ENCODE results near the gene LEP.

The LEP gene

DNA sequence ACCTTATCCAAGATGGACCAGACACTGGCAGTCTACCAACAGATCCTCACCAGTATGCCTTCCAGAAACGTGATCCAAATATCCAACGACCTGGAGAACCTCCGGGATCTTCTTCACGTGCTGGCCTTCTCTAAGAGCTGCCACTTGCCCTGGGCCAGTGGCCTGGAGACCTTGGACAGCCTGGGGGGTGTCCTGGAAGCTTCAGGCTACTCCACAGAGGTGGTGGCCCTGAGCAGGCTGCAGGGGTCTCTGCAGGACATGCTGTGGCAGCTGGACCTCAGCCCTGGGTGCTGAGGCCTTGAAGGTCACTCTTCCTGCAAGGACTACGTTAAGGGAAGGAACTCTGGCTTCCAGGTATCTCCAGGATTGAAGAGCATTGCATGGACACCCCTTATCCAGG, 13.4 kb downstream of the LEP start:
- Histone ChIP-seq H3K36me3 (ENCODE audit: insufficient read depth, low read depth, low read length) (no peaks in the 10 kb centered on the region), H3K9ac (ENCODE audit: low read depth, low read length) (no peak overlapping the region), H3K27me3 (ENCODE audit: insufficient read depth, low read length) (no peaks in the 10 kb centered on the region), H3K27ac (ENCODE audit: low read length) (no peak overlapping the region), H3K9me3 (ENCODE audit: insufficient read depth, low read depth, low read length) (no peaks in the 10 kb centered on the region), H3K4me3 (ENCODE audit: low read length) (no peak overlapping the region), H3K4me1 (ENCODE audit: insufficient read depth, low read length) (peaks cover 4% of the 10 kb centered on the region)

DNA sequence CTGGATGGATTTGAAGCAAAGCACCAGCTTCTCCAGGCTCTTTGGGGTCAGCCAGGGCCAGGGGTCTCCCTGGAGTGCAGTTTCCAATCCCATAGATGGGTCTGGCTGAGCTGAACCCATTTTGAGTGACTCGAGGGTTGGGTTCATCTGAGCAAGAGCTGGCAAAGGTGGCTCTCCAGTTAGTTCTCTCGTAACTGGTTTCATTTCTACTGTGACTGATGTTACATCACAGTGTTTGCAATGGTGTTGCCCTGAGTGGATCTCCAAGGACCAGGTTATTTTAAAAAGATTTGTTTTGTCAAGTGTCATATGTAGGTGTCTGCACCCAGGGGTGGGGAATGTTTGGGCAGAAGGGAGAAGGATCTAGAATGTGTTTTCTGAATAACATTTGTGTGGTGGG, 14.2 kb downstream of the LEP start:
- no peaks in the 10 kb centered on the region for H3K27me3 ChIP-seq (ENCODE audit: insufficient read depth, low read length)
- no peak overlapping the region for H3K9ac ChIP-seq (ENCODE audit: low read depth, low read length)
- no peak overlapping the region for H3K4me3 ChIP-seq (ENCODE audit: low read length)
- no peak overlapping the region for H3K27ac ChIP-seq (ENCODE audit: low read length)
- H3K4me1 ChIP-seq (ENCODE audit: insufficient read depth, low read length): peaks cover 11% of the 10 kb centered on the region
- H3K36me3 ChIP-seq (ENCODE audit: insufficient read depth, low read depth, low read length): no peaks in the 10 kb centered on the region
- H3K9me3 ChIP-seq (ENCODE audit: insufficient read depth, low read depth, low read length): no peaks in the 10 kb centered on the region

DNA sequence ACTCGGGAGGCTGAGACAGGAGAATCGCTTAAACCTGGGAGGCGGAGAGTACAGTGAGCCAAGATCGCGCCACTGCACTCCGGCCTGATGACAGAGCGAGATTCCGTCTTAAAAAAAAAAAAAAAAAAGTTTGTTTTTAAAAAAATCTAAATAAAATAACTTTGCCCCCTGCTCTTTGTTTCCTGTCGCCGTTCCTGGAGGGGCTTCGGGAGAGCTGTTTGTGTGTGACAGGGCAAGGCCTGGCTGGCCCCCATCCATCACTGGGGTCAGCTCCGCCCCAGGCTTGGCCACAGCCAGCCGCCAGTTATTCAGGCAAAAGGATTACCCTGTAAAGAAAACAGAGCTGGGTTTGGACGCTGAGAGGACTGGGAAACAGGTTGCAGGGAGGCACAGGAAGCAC, 16.4 kb downstream of the LEP start:
- no peak overlapping the region for H3K4me3 ChIP-seq (ENCODE audit: low read length)
- H3K36me3 ChIP-seq (ENCODE audit: insufficient read depth, low read depth, low read length): no peaks in the 10 kb centered on the region
- H3K27me3 ChIP-seq (ENCODE audit: insufficient read depth, low read length): no peaks in the 10 kb centered on the region
- H3K9ac ChIP-seq (ENCODE audit: low read depth, low read length): no peak overlapping the region
- H3K4me1 ChIP-seq (ENCODE audit: insufficient read depth, low read length): peaks cover 11% of the 10 kb centered on the region
- H3K27ac ChIP-seq (ENCODE audit: low read length): no peak overlapping the region
- no peaks in the 10 kb centered on the region for H3K9me3 ChIP-seq (ENCODE audit: insufficient read depth, low read depth, low read length)

DNA sequence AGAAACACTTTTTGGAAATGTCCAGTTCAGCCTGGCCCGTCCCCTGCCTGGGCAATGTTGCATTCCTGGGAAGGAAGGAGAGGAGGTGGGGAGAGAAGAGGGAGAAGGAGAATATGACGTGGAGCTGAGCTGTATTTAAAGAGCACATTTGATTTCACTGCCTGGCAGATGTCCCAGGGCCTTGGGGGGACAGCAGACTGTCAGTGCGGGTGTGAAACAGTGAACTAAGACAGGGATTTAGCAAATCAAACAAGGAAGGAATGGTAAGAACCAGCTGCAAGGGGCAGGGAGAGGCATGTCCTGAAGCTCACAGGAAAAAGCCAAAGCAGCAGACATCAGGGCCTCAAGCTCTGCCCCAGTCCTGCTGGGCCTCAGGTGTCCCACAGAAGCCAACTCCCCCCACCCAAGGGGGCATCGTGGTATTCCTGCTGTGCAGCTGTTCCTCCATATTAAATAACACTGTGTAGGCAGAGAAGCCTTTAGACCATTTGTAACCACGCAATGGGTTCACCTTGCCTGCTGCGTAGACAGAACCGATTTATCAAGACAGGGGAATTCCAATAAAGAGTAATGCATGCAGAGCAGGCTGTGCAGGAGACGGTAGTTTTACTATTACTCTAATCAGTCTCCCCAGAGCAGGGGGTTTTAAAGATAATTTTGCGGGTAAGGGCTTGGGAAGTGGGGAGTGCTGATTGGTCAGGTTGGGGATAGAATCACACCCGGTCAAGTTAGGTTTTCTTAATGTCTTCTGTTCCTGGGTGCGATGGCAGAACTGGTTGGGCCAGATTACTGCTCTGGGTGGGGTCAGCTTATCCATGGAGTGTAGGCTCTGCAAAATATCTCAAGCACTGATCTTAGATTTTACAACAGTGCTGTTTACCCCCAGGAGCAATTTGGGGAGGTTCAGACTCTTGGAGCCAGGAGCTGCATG, 18.3 kb downstream of the LEP start:
- Histone ChIP-seq H3K27ac (ENCODE audit: low read length) (no peak overlapping the region), H3K27me3 (ENCODE audit: insufficient read depth, low read length) (no peaks in the 10 kb centered on the region), H3K36me3 (ENCODE audit: insufficient read depth, low read depth, low read length) (no peaks in the 10 kb centered on the region), H3K4me1 (ENCODE audit: insufficient read depth, low read length) (peaks cover 11% of the 10 kb centered on the region), H3K4me3 (ENCODE audit: low read length) (no peak overlapping the region), H3K9ac (ENCODE audit: low read depth, low read length) (no peak overlapping the region), H3K9me3 (ENCODE audit: insufficient read depth, low read depth, low read length) (no peaks in the 10 kb centered on the region)

DNA sequence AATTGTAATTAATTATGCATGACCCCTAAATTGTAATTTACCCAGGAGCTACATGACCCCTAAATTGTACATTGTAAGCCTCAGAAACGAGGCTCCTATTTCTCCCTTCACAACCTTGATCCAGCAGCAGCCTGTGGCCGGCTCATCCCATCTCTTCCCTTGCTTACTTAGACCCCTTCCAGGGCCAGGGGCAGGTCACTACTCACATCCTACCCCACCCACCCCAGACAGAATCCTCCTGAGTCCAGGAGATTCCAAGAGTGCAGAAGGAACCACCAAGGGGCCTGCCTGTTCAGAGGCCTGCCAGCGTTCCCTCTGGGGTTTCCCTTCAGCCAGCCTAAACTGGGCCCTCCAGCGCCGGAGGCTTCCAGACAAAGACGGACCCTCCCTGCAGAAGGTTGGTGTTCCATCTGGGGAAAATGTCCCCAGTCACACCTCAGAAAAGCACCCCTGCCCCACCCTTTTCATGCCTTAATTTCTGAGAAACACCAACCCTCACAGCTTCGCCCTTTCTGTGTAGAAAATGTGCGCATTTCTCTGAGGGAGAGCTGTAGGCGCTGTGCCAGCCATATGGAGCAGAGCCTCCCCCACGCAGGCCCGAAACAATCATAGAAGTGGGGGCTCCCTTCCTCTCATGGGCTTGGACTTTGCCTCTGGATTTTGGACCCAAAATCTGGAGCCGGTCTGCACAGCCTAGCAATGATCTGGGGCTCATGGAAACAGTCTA, 19.2 kb downstream of the LEP start:
- H3K27ac ChIP-seq (ENCODE audit: low read length): no peak overlapping the region
- H3K4me3 ChIP-seq (ENCODE audit: low read length): no peak overlapping the region
- H3K4me1 ChIP-seq (ENCODE audit: insufficient read depth, low read length): peaks cover 11% of the 10 kb centered on the region
- no peaks in the 10 kb centered on the region for H3K36me3 ChIP-seq (ENCODE audit: insufficient read depth, low read depth, low read length)
- no peaks in the 10 kb centered on the region for H3K9me3 ChIP-seq (ENCODE audit: insufficient read depth, low read depth, low read length)
- H3K27me3 ChIP-seq (ENCODE audit: insufficient read depth, low read length): no peaks in the 10 kb centered on the region
- H3K9ac ChIP-seq (ENCODE audit: low read depth, low read length): no peak overlapping the region

DNA sequence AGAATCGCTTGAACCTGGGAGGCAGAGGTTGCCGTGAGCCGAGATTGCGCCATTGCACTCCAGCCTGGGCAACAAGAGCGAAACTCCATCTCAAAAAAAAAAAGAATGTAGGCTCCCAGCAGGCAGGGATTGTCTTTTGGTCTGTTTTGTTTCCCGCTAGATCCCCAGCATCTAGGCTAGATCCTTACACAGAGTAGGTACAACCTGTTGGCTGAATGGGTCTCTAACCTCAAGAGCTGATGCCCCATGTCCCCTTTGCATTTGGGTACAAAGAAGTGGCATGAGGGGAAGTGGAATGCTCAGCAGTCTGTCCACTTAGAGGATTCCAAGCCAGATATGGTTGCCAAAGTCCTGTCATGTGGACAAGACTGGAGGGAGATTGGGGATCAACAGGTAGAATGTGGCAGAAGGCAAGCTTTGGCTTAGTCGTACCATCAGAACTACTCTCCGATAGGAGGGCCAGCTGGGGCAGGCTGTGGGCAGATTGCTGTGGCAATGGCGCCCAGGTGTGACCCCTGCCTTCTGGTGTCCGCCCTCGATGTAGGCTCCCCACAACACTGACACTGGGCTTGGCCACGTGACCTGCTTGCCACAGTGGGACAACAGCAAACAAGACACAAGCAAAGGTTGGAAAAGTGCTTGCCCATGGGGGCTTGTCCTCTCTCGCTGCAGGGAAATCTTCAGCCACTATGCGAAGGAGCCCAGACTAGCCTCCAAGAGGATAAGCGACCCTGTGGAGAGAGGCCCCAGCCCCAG, 21.4 kb downstream of the LEP start:
- Histone ChIP-seq H3K36me3 (ENCODE audit: insufficient read depth, low read depth, low read length) (no peaks in the 10 kb centered on the region), H3K9me3 (ENCODE audit: insufficient read depth, low read depth, low read length) (no peaks in the 10 kb centered on the region), H3K27me3 (ENCODE audit: insufficient read depth, low read length) (no peaks in the 10 kb centered on the region), H3K4me1 (ENCODE audit: insufficient read depth, low read length) (peaks cover 28% of the 10 kb centered on the region), H3K27ac (ENCODE audit: low read length) (no peak overlapping the region), H3K9ac (ENCODE audit: low read depth, low read length) (no peak overlapping the region), H3K4me3 (ENCODE audit: low read length) (no peak overlapping the region)

GRCh38 chr7:128263420-128263819, 22.3 kb downstream of the LEP start:
- Histone ChIP-seq H3K9me3 (ENCODE audit: insufficient read depth, low read depth, low read length) (no peaks in the 10 kb centered on the region), H3K36me3 (ENCODE audit: insufficient read depth, low read depth, low read length) (no peaks in the 10 kb centered on the region), H3K4me1 (ENCODE audit: insufficient read depth, low read length) (peaks cover 33% of the 10 kb centered on the region), H3K27me3 (ENCODE audit: insufficient read depth, low read length) (no peaks in the 10 kb centered on the region), H3K4me3 (ENCODE audit: low read length) (no peak overlapping the region), H3K27ac (ENCODE audit: low read length) (no peak overlapping the region), H3K9ac (ENCODE audit: low read depth, low read length) (no peak overlapping the region)

DNA sequence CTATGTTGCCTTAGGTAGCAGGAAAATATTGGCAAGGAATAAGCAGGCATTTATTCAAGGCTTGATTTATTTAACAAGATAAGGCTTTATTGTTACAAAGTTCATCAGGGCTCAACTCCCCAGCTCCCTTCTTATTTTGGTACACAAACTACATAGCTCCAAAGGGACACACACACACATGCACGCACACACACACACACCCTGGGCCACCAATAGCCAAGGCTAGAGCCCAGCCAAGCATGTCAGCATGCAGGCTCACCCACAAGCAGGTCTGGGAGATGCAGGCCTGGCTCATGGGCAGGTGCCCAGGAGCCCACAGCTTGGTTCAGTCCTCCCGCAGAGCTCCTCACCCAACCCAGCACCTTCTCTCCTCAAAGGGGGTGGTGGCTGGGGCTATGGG, 23.4 kb downstream of the LEP start:
- H3K4me3 ChIP-seq (ENCODE audit: low read length): no peak overlapping the region
- no peaks in the 10 kb centered on the region for H3K9me3 ChIP-seq (ENCODE audit: insufficient read depth, low read depth, low read length)
- H3K27me3 ChIP-seq (ENCODE audit: insufficient read depth, low read length): no peaks in the 10 kb centered on the region
- no peak overlapping the region for H3K9ac ChIP-seq (ENCODE audit: low read depth, low read length)
- peaks cover 29% of the 10 kb centered on the region for H3K4me1 ChIP-seq (ENCODE audit: insufficient read depth, low read length)
- no peaks in the 10 kb centered on the region for H3K36me3 ChIP-seq (ENCODE audit: insufficient read depth, low read depth, low read length)
- H3K27ac ChIP-seq (ENCODE audit: low read length): no peak overlapping the region

DNA sequence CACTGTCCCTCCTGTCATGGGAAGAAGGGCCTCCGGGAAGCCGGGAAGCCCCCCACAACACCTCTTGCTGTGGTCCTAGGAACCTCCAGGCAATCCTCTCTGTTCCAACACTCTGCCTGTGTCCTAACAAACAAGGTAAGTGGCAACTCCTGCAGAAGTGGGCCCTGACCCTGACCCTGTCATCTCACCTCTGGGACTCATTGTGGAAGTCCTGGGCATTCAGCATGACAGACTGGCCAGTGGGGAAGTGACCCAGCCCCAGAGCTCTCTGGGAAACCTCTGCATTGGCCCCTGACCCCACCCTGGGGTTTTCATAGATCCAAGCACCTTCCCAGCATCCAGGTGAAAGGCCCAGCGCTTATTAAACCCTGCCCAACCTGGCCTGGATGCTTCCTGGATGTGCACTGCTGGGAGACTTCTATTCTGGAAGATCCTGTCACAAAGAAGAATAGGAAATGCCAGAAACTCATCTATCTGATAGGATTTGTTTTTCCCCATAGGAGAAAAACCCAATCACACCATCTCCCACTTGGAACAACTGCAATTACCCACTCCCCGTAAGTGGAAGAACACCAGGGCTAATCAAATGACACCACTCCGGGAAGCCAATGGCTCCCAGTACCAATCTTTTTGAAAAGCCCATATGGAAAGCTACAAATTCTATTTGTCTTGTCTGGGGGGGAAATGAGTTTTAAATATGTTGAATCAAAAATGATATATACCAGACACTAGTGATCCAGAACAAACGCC, 24.3 kb downstream of the LEP start:
- no peaks in the 10 kb centered on the region for H3K9me3 ChIP-seq (ENCODE audit: insufficient read depth, low read depth, low read length)
- H3K9ac ChIP-seq (ENCODE audit: low read depth, low read length): no peak overlapping the region
- peaks cover 23% of the 10 kb centered on the region for H3K4me1 ChIP-seq (ENCODE audit: insufficient read depth, low read length)
- H3K27me3 ChIP-seq (ENCODE audit: insufficient read depth, low read length): no peaks in the 10 kb centered on the region
- H3K36me3 ChIP-seq (ENCODE audit: insufficient read depth, low read depth, low read length): no peaks in the 10 kb centered on the region
- H3K27ac ChIP-seq (ENCODE audit: low read length): no peak overlapping the region
- no peak overlapping the region for H3K4me3 ChIP-seq (ENCODE audit: low read length)

DNA sequence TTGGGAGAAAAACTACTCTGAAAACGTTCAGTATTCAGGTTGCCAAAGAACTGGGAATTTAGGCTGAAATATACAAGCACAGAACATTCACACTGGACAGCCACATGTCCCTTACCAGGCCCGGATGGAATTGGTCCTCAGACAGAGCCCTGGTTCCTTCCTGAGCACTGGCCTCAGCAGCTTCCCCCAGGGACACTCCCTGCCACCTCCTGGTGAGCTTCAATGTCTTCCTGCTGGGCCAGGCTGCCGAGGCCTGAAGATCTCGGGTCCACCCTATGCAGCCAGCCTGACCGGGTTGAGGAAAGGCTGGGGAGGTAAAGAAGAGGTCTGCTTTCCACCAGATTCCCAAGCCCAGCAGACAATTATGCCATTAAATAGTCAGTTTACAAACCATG, 24.8 kb downstream of the LEP start:
- Histone ChIP-seq H3K9me3 (ENCODE audit: insufficient read depth, low read depth, low read length) (no peaks in the 10 kb centered on the region), H3K36me3 (ENCODE audit: insufficient read depth, low read depth, low read length) (no peaks in the 10 kb centered on the region), H3K4me1 (ENCODE audit: insufficient read depth, low read length) (peaks cover 23% of the 10 kb centered on the region), H3K27me3 (ENCODE audit: insufficient read depth, low read length) (no peaks in the 10 kb centered on the region), H3K9ac (ENCODE audit: low read depth, low read length) (no peak overlapping the region), H3K4me3 (ENCODE audit: low read length) (no peak overlapping the region), H3K27ac (ENCODE audit: low read length) (no peak overlapping the region)

- H3K36me3 ChIP-seq (ENCODE audit: insufficient read depth, low read depth, low read length): no peaks in the 10 kb centered on the region
- H3K4me3 ChIP-seq (ENCODE audit: low read length): no peak overlapping the region
- H3K9me3 ChIP-seq (ENCODE audit: insufficient read depth, low read depth, low read length): no peaks in the 10 kb centered on the region
- H3K27me3 ChIP-seq (ENCODE audit: insufficient read depth, low read length): no peaks in the 10 kb centered on the region
- H3K4me1 ChIP-seq (ENCODE audit: insufficient read depth, low read length): peaks cover 23% of the 10 kb centered on the region
- peak overlapping the region; percentile 63; the same call in 1 of the 2 replicates for H3K9ac ChIP-seq (ENCODE audit: low read depth, low read length)
- no peak overlapping the region for H3K27ac ChIP-seq (ENCODE audit: low read length)
These were observed 25.4 kb downstream of the LEP start for GRCh38 chr7:128266529-128266882.

Measured in iPS-20b (cell line).